ENCODE results near the gene CFAP20.

- no peak for TF ChIP-seq CTCF (IDR thresholded peaks at IDR 0.05)
- TF ChIP-seq POLR2A (IDR thresholded peaks at IDR 0.05) = no peak
- TF ChIP-seq POLR2AphosphoS5 (IDR thresholded peaks at IDR 0.05) = no peak
- no peak for TF ChIP-seq EP300 (IDR thresholded peaks at IDR 0.05)
These were observed 26.4 kb downstream of the CFAP20 start for GRCh38 chr16:58102665-58103392.
